Osteoblast (primary cell): ENCODE measurements around the gene OTUD1. TPM values are rescaled to one million over a fixed set of nuclear protein-coding genes. Genes with fewer than 3 reads are reported as not detected.

Experiments
- DNase-seq: peaks from one replicate; pipeline ENCODE4 v3.0.0; 2011; ENCODE audit warnings: low spot score, mixed read lengths; ENCODE audit not compliant: insufficient read length; ENCODE audit errors: missing footprints
- H2AFZ ChIP-seq: 2 replicates; pipeline ENCODE4 v1.6.0; 2011; ENCODE audit warnings: mild to moderate bottlenecking, low read length
- H3K27ac ChIP-seq: 2 replicates; pipeline ENCODE4 v1.5.1; 2011; ENCODE audit warnings: mild to moderate bottlenecking, low read depth, low read length, moderate library complexity
- H3K27me3 ChIP-seq: 2 replicates; pipeline ENCODE4 v1.6.0; 2012; ENCODE audit warnings: mild to moderate bottlenecking, control low read depth, inconsistent platforms, low read length, moderate library complexity; ENCODE audit not compliant: insufficient read depth
- H3K36me3 ChIP-seq: 2 replicates; pipeline ENCODE4 v1.5.1; 2011; ENCODE audit warnings: mild to moderate bottlenecking, low read length, control low read depth, moderate library complexity; ENCODE audit not compliant: insufficient read depth
- H3K4me1 ChIP-seq: 2 replicates; pipeline ENCODE4 v1.5.1; 2011; ENCODE audit warnings: mild to moderate bottlenecking, low read length, control low read depth, moderate library complexity; ENCODE audit not compliant: insufficient read depth
- H3K4me2 ChIP-seq: 2 replicates; pipeline ENCODE4 v1.6.0; 2011; ENCODE audit warnings: mild to moderate bottlenecking, low read length; ENCODE audit not compliant: insufficient read depth
- H3K4me3 ChIP-seq: fragments of 200-600 bp; sonication (generic); 3 replicates; pipeline ENCODE4 v1.5.1; 2012; ENCODE audit warnings: mild to moderate bottlenecking, low read length, inconsistent platforms; ENCODE audit not compliant: insufficient read depth
- H3K79me2 ChIP-seq: 2 replicates; pipeline ENCODE4 v1.6.0; 2012; ENCODE audit warnings: mild to moderate bottlenecking, low read length, control low read depth, inconsistent platforms; ENCODE audit not compliant: insufficient read depth
- H3K9me3 ChIP-seq: 2 replicates; pipeline ENCODE4 v1.5.1; 2011; ENCODE audit warnings: low read depth, low read length, control low read depth
- H4K20me1 ChIP-seq: 2 replicates; pipeline ENCODE4 v1.6.0; 2012; ENCODE audit warnings: mild to moderate bottlenecking, low read length, control low read depth; ENCODE audit not compliant: insufficient read depth
- CTCF ChIP-seq: IDR thresholded peaks from 2 replicates; pipeline ENCODE4 v1.5.1; 2011; ENCODE audit warnings: mild to moderate bottlenecking, low read depth, low read length, moderate library complexity; ENCODE audit errors: extremely low read depth
- total RNA-seq: library from RNA; depleted of rRNA; stranded (reverse); fragments of >200 nt; gene quantifications from 2 replicates; pipeline ENCODE4 v1.2.3, GENCODE V29; 2012

OTUD1 gene
- total RNA-seq, 1 donor: 9.8 TPM

DNA sequence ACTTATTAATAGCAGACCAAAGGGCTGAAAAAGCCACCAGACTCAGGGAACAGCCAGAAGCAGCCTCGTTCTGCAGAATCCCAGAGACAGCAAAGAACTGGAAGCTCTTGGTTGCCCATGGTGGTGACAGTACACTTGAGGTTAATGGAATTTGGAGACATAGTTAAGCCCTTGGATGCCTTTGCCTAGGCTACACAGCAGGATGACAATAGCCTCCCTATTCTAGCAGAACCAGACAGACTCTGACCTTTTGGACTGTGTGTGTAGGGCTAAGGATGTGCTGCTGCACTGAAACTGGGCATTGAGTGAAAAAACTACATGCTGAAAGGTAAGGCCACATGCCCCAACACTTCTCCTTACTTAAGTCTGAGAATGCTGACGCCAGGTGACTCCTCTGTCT, 22.7 kb downstream of the OTUD1 start:
- H2AFZ ChIP-seq: no peak overlapping the region
- DNase-seq: no peak

GRCh38 chr10:23467012-23467411, 28.1 kb downstream of the OTUD1 start:
- no peaks in the 10 kb centered on the region for H4K20me1 ChIP-seq
- H3K79me2 ChIP-seq: no peaks in the 10 kb centered on the region
- no peaks in the 10 kb centered on the region for H3K27me3 ChIP-seq
- H3K9me3 ChIP-seq: no peaks in the 10 kb centered on the region
- H3K4me1 ChIP-seq: no peaks in the 10 kb centered on the region
- no peak overlapping the region for H2AFZ ChIP-seq
- TF ChIP-seq CTCF: no peak
- no peak for DNase-seq
- no peak overlapping the region for H3K4me3 ChIP-seq
- H3K36me3 ChIP-seq: no peaks in the 10 kb centered on the region
- H3K27ac ChIP-seq: no peak overlapping the region
- no peak overlapping the region for H3K4me2 ChIP-seq

More for the DNA sequence above, 22.7 kb downstream of the OTUD1 start:
- H3K36me3 ChIP-seq: no peaks in the 10 kb centered on the region
- no peaks in the 10 kb centered on the region for H3K27me3 ChIP-seq
- H3K4me3 ChIP-seq: no peak overlapping the region
- TF ChIP-seq CTCF: no peak
- H4K20me1 ChIP-seq: no peaks in the 10 kb centered on the region
- H3K9me3 ChIP-seq: no peaks in the 10 kb centered on the region
- no peak overlapping the region for H3K27ac ChIP-seq
- no peaks in the 10 kb centered on the region for H3K79me2 ChIP-seq
- H3K4me1 ChIP-seq: no peaks in the 10 kb centered on the region
- no peak overlapping the region for H3K4me2 ChIP-seq

DNA sequence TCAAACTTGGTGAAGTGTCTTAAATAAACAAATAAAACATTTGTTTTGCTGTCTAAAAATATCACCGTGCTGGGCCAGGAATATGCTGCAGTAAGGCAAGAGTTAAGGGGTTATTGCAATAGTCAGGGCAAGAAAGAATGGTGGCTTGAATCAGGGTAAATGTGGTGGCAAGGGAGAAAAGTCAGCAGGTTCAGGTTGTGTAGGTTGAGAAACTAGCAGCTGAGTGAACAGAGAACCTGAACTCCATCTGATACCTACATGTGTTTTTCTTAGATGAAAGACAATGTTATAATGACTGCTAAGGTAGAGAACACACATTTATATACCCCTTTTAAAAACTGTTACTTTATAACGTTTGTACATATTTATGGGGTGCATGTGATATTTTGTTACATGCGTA, 28.7 kb downstream of the OTUD1 start:
- H3K4me3 ChIP-seq: no peak overlapping the region
- H3K9me3 ChIP-seq: no peaks in the 10 kb centered on the region
- no peaks in the 10 kb centered on the region for H3K36me3 ChIP-seq
- H2AFZ ChIP-seq: no peak overlapping the region
- H3K4me1 ChIP-seq: no peaks in the 10 kb centered on the region
- no peaks in the 10 kb centered on the region for H3K79me2 ChIP-seq
- no peak for DNase-seq
- no peak overlapping the region for H3K27ac ChIP-seq
- TF ChIP-seq CTCF: no peak
- H3K4me2 ChIP-seq: no peak overlapping the region
- H4K20me1 ChIP-seq: no peaks in the 10 kb centered on the region
- H3K27me3 ChIP-seq: no peaks in the 10 kb centered on the region

- Histone ChIP-seq H3K27me3 (no peaks in the 10 kb centered on the region), H4K20me1 (no peaks in the 10 kb centered on the region), H3K4me3 (no peak overlapping the region), H3K4me2 (no peak overlapping the region), H2AFZ (no peak overlapping the region), H3K27ac (no peak overlapping the region), H3K9me3 (no peaks in the 10 kb centered on the region), H3K4me1 (no peaks in the 10 kb centered on the region), H3K36me3 (no peaks in the 10 kb centered on the region), H3K79me2 (no peaks in the 10 kb centered on the region)
- no peak for DNase-seq
- TF ChIP-seq CTCF: no peak
Observed at GRCh38 chr10:23469596-23470237, 30.8 kb downstream of the OTUD1 start.
